DND-41 (cell line): ENCODE results near the gene MATR3.

Experiments used
- CTCF ChIP-seq: IDR thresholded peaks from 2 replicates; pipeline ENCODE4 v1.5.1; 2012; ENCODE audit warnings: borderline replicate concordance, low read length, moderate library complexity, mild to moderate bottlenecking; ENCODE audit not compliant: poor library complexity, severe bottlenecking; ENCODE audit errors: extremely low read depth
- EZH2 ChIP-seq: IDR thresholded peaks from 3 replicates; pipeline ENCODE4 v1.6.1; 2012; ENCODE audit warnings: borderline replicate concordance, low read depth, mild to moderate bottlenecking, moderate library complexity, low read length, inconsistent platforms; ENCODE audit not compliant: severe bottlenecking

DNA sequence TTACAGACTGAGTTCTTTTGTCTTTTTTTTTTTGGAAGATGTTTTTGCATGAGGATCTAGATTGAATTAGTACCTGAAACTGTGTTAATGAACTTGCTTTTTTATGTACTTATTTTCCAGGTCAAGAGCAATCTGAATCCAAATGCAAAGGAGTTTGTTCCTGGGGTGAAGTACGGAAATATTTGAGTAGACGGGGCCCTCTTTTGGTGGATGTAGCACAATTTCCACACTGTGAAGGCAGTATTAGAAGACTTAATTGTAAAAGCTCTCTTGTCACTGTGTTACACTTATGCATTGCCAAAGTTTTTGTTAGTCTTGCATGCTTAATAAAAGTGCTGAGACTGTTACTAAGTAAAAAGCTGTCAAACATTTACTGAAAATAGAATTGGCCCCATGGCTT, 75.1 kb downstream of the MATR3 start:
- TF ChIP-seq CTCF (peak; percentile 40), EZH2 (no peak)
